HG03064 (cell line): ENCODE data around the gene JAKMIP2.

ENCODE experiments used
- ATAC-seq: cut with Tn5 transposase; IDR thresholded peaks from one replicate; pipeline ENCODE4 v1.9.1; 2021; ENCODE audit warnings: low read depth; ENCODE audit not compliant: unreplicated experiment

JAKMIP2 gene

GRCh38 chr5:147791181-147791580 lies 8.7 kb upstream of the JAKMIP2 start:
- no peak for ATAC-seq

DNA sequence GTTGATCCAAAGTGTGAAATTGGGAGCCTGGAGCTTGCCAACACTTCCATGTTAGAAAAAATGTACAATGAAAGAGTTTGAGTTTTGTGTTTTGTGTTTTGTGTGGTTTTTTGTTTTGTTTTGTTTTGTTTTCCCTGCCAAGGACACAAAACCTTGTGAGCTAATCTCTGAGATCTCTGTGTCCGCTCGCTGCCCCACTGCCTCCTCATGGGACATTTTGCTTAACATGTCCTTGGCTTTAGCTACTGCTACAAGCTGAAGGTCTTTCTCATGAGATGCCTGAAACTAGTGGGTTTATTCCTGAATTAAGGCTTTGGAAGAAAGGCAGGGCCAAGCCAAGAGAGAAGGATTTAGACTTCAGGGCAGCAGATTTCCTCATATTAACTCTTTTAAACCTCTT lies 7.3 kb upstream of the JAKMIP2 start:
- ATAC-seq: no peak

- no peak for ATAC-seq
These were observed 5.5 kb upstream of the JAKMIP2 start for GRCh38 chr5:147788023-147788422.

DNA sequence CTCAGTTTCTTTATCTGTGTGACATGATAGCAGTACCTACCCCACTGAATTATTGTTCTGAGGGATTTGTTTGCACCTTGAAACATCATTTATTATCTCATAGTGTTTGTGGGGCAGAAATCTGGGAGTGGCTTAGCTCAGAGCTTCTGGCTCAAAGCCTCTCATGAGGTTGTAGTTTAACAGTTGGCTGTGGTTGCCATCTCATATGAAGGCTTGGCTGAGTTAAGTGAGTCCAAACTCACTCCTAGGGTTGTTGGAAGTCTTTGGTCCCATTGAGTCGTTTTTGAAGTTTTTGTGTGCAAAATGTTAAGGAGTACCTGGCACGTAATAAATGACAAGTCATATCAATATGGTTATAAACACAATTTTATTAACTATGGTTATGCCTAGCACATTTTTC lies 3.6 kb upstream of the JAKMIP2 start:
- no peak for ATAC-seq

DNA sequence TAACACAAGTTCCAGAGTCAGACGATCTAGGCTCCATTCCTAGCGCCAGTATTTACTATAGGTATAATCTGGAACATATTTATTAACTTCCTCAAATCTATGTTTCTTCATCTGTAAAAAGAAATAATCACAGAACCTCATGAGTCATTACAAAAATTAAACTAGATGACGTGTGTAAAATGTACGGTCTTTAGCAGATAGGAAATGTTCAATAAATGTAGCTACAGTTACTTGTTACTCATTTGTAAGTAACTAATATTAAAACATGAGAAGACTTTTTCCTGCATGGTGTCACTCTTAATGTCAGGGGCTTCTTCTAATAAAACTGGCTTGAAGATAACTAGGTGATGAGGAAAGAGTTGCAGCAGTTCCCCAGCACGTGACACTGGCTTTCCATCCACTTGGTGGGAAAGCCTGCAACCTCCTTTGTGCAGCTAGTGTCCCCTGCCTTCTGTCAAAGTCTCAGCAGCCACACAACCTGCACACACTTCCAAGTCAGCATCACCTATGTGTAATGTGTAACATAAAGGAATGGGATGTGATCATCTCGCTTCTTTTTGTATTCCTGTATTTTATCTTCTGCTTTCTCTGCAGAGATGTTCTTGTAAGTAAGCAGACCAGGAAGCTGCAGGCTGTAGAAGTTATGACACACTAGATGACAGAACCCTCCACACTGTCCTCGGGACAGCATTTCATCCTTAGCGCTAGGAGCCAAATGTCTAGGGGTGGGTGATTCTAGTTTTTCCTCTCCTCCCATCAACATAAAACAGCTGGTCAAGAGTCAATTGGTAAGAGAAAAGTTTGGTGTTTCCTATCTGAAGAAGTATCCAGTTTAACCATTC lies 1.8 kb upstream of the JAKMIP2 start:
- no peak for ATAC-seq

- ATAC-seq: no peak
These were observed 1.5 kb downstream of the JAKMIP2 start for GRCh38 chr5:147780924-147781573.

- ATAC-seq: no peak
These were observed 2.8 kb downstream of the JAKMIP2 start for GRCh38 chr5:147779694-147780093.

DNA sequence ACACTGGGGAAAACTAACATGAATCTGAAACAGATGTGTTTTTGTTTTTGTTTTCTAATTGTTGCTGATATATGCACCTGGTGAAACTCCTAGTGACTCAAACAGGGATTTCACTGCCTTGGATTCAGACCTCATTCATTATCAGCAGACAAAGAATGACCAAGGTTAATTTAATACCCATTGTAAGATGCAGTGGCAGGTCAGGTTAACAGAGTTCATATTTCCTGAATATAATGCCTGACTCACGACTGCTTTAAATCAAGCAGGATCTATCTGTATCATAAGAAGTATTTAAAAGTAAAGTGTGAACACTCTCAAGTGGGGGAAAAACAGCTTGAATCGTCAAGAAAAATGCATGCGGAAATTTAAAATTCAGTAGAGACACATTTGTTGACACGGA lies 5.5 kb downstream of the JAKMIP2 start:
- no peak for ATAC-seq

GRCh38 chr5:147773587-147773986 lies 8.9 kb downstream of the JAKMIP2 start:
- ATAC-seq: no peak

GRCh38 chr5:147773139-147773538 lies 9.4 kb downstream of the JAKMIP2 start:
- no peak for ATAC-seq

- no peak for ATAC-seq
These were observed 15.5 kb downstream of the JAKMIP2 start for GRCh38 chr5:147767048-147767447.

DNA sequence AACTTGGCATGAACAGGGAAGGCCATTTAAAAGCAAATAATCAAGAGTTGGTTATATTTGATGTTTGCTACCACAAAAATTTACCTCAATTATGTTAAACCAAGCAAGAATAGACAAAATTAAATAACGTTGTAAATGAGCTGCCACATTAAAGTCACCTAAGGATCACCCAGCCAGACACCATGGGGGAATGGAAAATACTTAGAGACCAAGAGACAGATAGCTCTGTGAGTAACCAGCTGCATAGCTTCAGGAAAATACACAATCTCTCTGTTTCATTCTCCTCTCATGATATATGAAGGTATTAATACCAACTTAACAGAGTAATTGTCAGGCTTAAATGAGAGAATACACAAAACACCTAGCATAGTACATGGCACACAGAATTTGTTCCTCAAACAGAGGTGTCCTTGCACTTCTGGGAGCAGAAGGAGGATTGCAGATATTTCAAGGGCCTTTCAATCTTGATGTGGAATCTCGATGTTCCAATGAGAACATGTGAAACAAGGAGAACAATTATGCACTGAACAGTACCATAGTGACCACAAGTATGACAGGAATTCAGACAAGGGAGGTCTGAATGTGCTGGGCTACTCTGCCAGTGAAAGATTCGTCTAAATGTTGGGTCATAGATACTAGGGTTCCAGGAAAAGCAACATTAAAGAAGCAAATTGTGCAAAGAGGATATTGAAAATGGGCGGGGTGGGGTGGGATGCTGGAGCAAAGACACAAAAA lies 18.6 kb downstream of the JAKMIP2 start:
- no peak for ATAC-seq

GRCh38 chr5:147760086-147760875 lies 22.2 kb downstream of the JAKMIP2 start:
- no peak for ATAC-seq

DNA sequence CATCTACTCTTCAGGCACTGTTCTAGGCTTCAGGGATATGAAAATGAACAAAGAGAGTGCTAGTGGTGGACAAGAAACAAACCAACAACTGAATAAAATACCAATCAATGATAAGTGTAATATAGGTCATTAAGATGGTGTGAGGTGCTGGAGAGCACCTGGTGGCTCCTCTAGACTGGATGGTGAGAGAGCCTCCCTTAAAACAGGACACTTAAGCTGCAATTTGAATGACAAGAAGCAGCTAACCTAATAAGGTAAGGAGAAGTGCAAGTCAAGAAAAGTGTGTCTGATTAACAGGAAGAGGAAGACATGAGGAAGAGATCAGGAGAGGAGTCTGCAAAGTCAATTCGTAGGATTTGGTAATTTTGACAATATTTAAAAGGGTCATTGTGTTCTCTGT lies 23.1 kb downstream of the JAKMIP2 start:
- no peak for ATAC-seq

DNA sequence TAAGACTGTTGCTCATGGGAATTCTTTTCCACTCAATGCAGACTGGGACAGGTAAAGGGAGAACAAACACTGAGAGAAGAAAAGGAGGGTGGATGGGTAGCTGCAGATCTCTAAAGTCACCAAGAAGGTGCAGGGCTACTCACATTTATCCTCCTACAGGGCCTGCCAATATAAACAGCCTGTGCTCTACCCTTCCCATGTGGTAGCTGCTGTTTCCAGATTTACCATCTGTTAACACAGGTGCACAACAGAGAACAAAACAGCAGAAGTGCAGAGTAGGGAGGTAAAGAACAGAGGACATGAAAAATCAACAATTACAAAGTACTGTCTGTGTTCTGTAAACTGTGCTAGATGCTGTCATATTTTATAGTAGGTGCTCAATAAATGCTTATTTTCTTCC lies 26.0 kb downstream of the JAKMIP2 start:
- ATAC-seq: no peak

DNA sequence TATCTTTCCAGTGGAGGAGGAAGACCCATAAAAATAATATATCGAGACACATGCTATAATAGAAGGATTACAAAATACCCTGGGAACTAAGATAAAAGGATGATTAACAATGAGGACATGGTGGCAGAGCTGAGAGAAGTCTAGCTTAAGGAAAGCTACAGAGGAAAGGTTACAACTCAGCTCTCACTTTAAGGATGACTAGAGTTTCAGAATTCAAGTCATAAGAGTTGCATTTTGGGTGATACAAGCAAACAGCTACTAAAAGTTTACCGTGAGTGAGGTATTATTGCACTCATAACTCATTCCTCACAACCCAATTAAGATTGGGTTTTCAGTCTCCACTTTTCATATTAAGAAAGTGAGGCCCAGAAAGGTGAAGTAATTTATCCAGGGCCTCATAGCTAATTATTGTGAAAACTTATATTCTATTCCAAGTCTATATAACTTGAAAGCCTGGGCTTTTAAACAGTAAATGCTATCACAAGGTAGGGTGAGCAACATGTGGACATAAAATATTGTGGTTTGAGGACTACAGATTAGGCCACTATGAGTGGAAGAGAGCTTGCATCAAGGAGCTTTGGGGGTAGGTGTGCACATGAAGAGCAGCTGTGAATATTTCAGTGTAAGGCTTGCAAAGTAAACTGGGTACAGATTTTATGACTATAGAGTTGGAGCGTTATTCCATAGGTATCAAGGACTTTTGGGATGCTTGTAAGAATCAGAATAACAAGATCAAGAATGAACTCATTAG lies 28.0 kb downstream of the JAKMIP2 start:
- ATAC-seq: no peak

- no peak for ATAC-seq
These were observed 28.8 kb downstream of the JAKMIP2 start for GRCh38 chr5:147753765-147754164.

GRCh38 chr5:147752666-147753290 lies 29.8 kb downstream of the JAKMIP2 start:
- no peak for ATAC-seq

GRCh38 chr5:147752033-147752432 lies 30.5 kb downstream of the JAKMIP2 start:
- ATAC-seq: no peak
